Measurements from ENCODE around the gene ARSG. TPM values are rescaled to one million over a fixed set of nuclear protein-coding genes. Genes with fewer than 3 reads are reported as not detected.
A peak's percentile ranks its signal among the peaks of the same experiment; 100 is the strongest.

ARSG gene
- total and polyA plus RNA-seq, 2 of the 13 experiments (the other 11 are each of a cell fraction or from before 2014, with no cell fraction given), result 3.7 to 15.2 TPM

DNA sequence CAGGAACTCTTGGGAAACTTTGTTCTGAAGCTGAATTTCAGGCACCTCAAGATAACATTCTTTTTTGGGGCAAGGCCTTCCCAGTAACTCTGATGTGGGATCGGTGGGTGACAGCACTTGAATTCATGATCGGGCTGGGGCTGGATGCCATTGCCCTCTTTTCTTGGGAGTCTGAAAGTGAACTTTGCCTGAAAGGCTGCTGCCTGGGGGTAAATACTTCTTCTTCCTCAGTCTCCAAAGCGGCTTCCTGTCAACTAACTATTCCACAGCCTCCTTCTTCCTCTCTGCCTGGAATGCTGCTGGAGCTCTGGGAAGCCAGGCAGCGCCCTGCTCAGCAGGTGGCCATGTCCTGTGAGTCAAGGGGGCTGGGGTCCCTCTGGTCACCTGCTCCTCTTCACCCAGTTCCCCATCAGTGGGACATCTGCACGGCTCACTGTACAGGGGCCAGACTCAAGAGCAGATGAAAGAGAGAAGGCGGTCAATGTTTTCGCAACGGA is 86.5 kb downstream of the ARSG start (continued):
- TF ChIP-seq ZNF672 (CRISPR knock-in tag; IDR thresholded peaks at IDR 0.05) (no peak), PHF21A (CRISPR knock-in tag; IDR thresholded peaks at IDR 0.05) (no peak), ZNF761 (CRISPR knock-in tag; conservative IDR thresholded peaks at IDR 0.05) (no peak)

DNA sequence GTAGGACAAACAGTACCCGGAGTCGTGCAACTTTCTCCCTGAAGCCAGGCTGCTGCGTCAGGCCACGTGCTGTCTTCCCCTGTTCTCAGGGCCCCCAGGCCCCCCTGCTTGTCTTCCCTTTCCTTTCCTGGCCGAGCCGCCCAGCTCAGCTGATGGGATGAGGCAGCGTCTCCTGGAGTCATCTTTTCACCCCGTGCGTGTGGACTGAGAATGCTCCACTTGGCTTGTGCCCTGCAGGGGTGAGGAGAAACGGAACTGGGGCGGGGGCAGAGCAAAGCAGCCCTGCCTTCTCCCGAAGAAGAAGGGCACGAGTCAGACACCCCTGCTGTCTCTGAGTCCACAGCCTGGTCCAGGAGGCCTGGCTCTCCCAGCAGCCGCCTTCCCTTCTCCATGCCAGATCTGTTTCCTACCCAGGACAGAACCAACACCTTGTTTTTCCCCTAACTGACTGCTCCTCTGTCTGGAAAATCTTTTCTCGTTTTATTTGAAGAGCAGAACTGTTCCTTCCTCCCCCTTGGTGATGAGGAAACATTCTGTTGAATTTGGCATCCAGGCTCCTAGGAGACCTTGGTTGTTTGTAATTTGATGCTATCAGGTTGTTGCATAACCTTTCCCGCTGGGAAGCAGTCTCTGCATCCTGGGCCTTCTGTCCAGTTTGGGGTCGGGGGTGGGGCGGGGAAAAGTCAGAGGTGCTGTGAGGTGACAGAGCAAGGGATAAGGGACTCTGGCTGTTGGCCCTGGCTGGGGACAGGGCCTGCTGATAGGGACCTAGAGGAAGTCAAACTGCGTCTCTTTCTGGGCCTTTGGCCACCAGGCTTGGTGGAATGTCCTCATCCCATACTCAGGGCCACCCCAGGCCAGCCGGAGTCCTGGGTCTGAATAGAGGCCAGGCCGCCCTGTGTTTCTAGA is 87.2 kb downstream of the ARSG start:
- WGBS (ENCODE audit: low lambda C conversion rate), result 2% methylated on average over 21 of the region's 21 CpGs
- peak; percentile 63; the same call in 1 of the 2 replicates for TF ChIP-seq ZNF430 (CRISPR knock-in tag; IDR thresholded peaks at IDR 0.05)
- TF ChIP-seq ZNF121 (CRISPR knock-in tag; IDR thresholded peaks at IDR 0.05), result no peak
- peak; percentile 85; the same call in 1 of the 2 replicates for TF ChIP-seq TARDBP (CRISPR knock-in tag; IDR thresholded peaks at IDR 0.05)
- TF ChIP-seq ZNF569 (CRISPR knock-in tag; IDR thresholded peaks at IDR 0.05; ENCODE audit: borderline replicate concordance), result peak; percentile 28; the same call in 1 of the 2 replicates
- TF ChIP-seq ZNF160 (CRISPR knock-in tag; IDR thresholded peaks at IDR 0.05), result peak; percentile 78; the same call in 1 of the 2 replicates
- peak; percentile 64 for TF ChIP-seq GABPB1 (CRISPR knock-in tag; IDR thresholded peaks at IDR 0.05)
- peak; percentile 88 for TF ChIP-seq ZNF350 (CRISPR knock-in tag; IDR thresholded peaks at IDR 0.05; ENCODE audit: borderline replicate concordance, low read depth)
- TF ChIP-seq, protein P1, sequence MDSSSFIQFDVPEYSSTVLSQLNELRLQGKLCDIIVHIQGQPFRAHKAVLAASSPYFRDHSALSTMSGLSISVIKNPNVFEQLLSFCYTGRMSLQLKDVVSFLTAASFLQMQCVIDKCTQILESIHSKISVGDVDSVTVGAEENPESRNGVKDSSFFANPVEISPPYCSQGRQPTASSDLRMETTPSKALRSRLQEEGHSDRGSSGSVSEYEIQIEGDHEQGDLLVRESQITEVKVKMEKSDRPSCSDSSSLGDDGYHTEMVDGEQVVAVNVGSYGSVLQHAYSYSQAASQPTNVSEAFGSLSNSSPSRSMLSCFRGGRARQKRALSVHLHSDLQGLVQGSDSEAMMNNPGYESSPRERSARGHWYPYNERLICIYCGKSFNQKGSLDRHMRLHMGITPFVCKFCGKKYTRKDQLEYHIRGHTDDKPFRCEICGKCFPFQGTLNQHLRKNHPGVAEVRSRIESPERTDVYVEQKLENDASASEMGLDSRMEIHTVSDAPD (CRISPR knock-in tag; IDR thresholded peaks at IDR 0.05), result no peak; the same call in 1 of the 2 replicates
- TF ChIP-seq ZNF382 (CRISPR knock-in tag; IDR thresholded peaks at IDR 0.05; ENCODE audit: borderline replicate concordance), result no peak
- TF ChIP-seq ZNF256 (CRISPR knock-in tag; conservative IDR thresholded peaks at IDR 0.05), result peak; percentile 87; the same call in 1 of the 2 replicates
- TF ChIP-seq SMARCE1 (IDR thresholded peaks at IDR 0.05; ENCODE audit: borderline replicate concordance), result no peak
- TF ChIP-seq POGK (CRISPR knock-in tag; conservative IDR thresholded peaks at IDR 0.05), result peak; percentile 64; the same call in 1 of the 2 replicates

More for the DNA sequence above, 87.2 kb downstream of the ARSG start:
- ATAC-seq (peak; percentile 71), FAIRE-seq (peak; percentile 82), DNase-seq (ENCODE audit: low spot score) (peak; percentile 100)
- peak overlapping the region; percentile 93 for H3K9ac ChIP-seq (ENCODE audit: insufficient read depth, low read depth, low read length)
- intact Hi-C loops (cut with micrococcal nuclease; ENCODE audit: unreplicated experiment), result loop anchor here (1.0 to 2.0 kb wide), 4 partner anchors 21 to 86 kb away; partner anchors contain the start of gene WIPI1
- in situ Hi-C loops (cut with HindIII; ENCODE audit: extremely low pct_ligation_motif_present, low pct_unique_long_range_greater_than_20kb), result loop anchor here (5.0 kb wide), 1 partner anchor 86 kb away; the partner anchor contains the start of genes ARSG and SLC16A6
- ChIA-PET CTCF (ENCODE audit: low intra/inter-chr PET ratio, low total read pairs) (no interaction called here), POLR2A (interaction anchor here (0.6 to 3.1 kb wide), 7 partner anchors 8 to 948 kb away, joined by 3 to 17 read pairs (median 7); no protein-coding TSS in a partner anchor)
- TSS peak; percentile 78 for BruUV-seq (replicated peaks)
- H3K4me3 ChIP-seq (replicated peaks in 1 of 3; ENCODE audit: insufficient read depth in 1 of 3, low read depth in 2 of 3, low read length in 3 of 3), result peak overlapping the region; percentile 37 to 72 (median 38)
- H3K36me3 ChIP-seq (replicated peaks in 1 of 2; ENCODE audit: control insufficient read depth in 1 of 2, insufficient read depth in 2 of 2, low read length in 2 of 2), result no peaks in the 10 kb centered on the region
- no peaks in the 10 kb centered on the region for H3K27me3 ChIP-seq (ENCODE audit: control insufficient read depth in 1 of 2, insufficient read depth in 2 of 2, low read length in 2 of 2)
- H3K9me3 ChIP-seq (ENCODE audit: low read length), result no peaks in the 10 kb centered on the region
- peaks cover 78% of the 10 kb centered on the region for H3K4me1 ChIP-seq (ENCODE audit: insufficient read depth, low read length)
- no peak overlapping the region for H2AFZ ChIP-seq (ENCODE audit: low read length)
- H3K27ac ChIP-seq (ENCODE audit: extremely low read length, insufficient read depth, low read length), result peak overlapping the region; percentile 97
- peak overlapping the region; percentile 89 for H3K4me2 ChIP-seq (ENCODE audit: low read depth, low read length)
- H4K20me1 ChIP-seq (ENCODE audit: insufficient read depth, low read length), result no peaks in the 10 kb centered on the region
- H3K79me2 ChIP-seq (ENCODE audit: insufficient read depth, low read length), result peaks cover 8% of the 10 kb centered on the region
